HEK293 (cell line): ENCODE measurements around the gene RTCB.

ENCODE experiments used
- ATF2 ChIP-seq: fragments of 450-650 bp; formaldehyde crosslinking; IDR thresholded peaks from 2 replicates; pipeline ENCODE4 v1.5.1; 2016; ENCODE audit warnings: missing biosample characterization, missing genetic modification characterization, low read depth
- CTCF ChIP-seq: fragments of 450-650 bp; formaldehyde crosslinking; IDR thresholded peaks from 2 replicates; pipeline ENCODE4 v1.5.1; 2016; ENCODE audit warnings: missing biosample characterization, missing genetic modification characterization
- SETDB1 ChIP-seq: IDR thresholded peaks from one replicate; pipeline ENCODE4 v1.6.1; 2017; ENCODE audit warnings: mild to moderate bottlenecking, low read length, moderate library complexity, mixed read lengths; ENCODE audit not compliant: insufficient read length
- ZBTB20 ChIP-seq: fragments of 450-650 bp; formaldehyde crosslinking; IDR thresholded peaks from 2 replicates; pipeline ENCODE4 v1.5.1; 2016; ENCODE audit warnings: missing biosample characterization, missing genetic modification characterization
- ZNF10 ChIP-seq: fragments of 450-650 bp; formaldehyde crosslinking; IDR thresholded peaks from 2 replicates; pipeline ENCODE4 v1.5.1; 2017; ENCODE audit warnings: missing biosample characterization, missing genetic modification characterization
- ZNF202 ChIP-seq: fragments of 450-650 bp; formaldehyde crosslinking; IDR thresholded peaks from 2 replicates; pipeline ENCODE4 v1.5.1; 2016; ENCODE audit warnings: missing biosample characterization, missing genetic modification characterization, borderline replicate concordance
- ZNF239 ChIP-seq: fragments of 450-650 bp; formaldehyde crosslinking; IDR thresholded peaks from 2 replicates; pipeline ENCODE4 v1.5.1; 2016; ENCODE audit warnings: missing biosample characterization, missing genetic modification characterization
- ZNF274 ChIP-seq, 2 experiments: fragments of 200-500 bp in 1 of 2; fragments of 450-650 bp in 1 of 2; sonication (Bioruptor generic) in 1 of 2; formaldehyde crosslinking in 1 of 2; IDR thresholded peaks; 2 replicates each; pipeline versions ENCODE4 v1.5.1 to v1.6.1; 2014 to 2016; ENCODE audit warnings: borderline replicate concordance in 1 of 2, inconsistent platforms in 1 of 2, low read length in 1 of 2, missing biosample characterization in 1 of 2, missing genetic modification characterization in 1 of 2
- ZNF398 ChIP-seq: fragments of 450-650 bp; formaldehyde crosslinking; IDR thresholded peaks from 2 replicates; pipeline ENCODE4 v1.5.1; 2017; ENCODE audit warnings: missing biosample characterization, missing genetic modification characterization
- ZNF555 ChIP-seq: fragments of 450-650 bp; formaldehyde crosslinking; conservative IDR thresholded peaks from 2 replicates; pipeline ENCODE4 v1.5.1; 2017; ENCODE audit warnings: missing biosample characterization, mild to moderate bottlenecking, missing genetic modification characterization, inconsistent platforms
- ZNF830 ChIP-seq: fragments of 450-650 bp; IDR thresholded peaks from 2 replicates; pipeline ENCODE4 v1.5.0; 2018; ENCODE audit warnings: missing biosample characterization, missing genetic modification characterization, low read depth, mild to moderate bottlenecking, moderate library complexity
- ZSCAN30 ChIP-seq: fragments of 450-650 bp; IDR thresholded peaks from 2 replicates; pipeline ENCODE4 v1.5.1; 2018; ENCODE audit warnings: missing biosample characterization, mild to moderate bottlenecking, missing genetic modification characterization, moderate library complexity
- TF ChIP-seq, protein P1 (sequence below): fragments of 450-650 bp; formaldehyde crosslinking; IDR thresholded peaks from 2 replicates; pipeline ENCODE4 v1.5.1; 2016; ENCODE audit warnings: missing biosample characterization, missing genetic modification characterization
- TF ChIP-seq, protein P2 (sequence below): fragments of 450-650 bp; formaldehyde crosslinking; IDR thresholded peaks from 2 replicates; pipeline ENCODE4 v1.5.1; 2016; ENCODE audit warnings: missing biosample characterization, missing genetic modification characterization, borderline replicate concordance

DNA sequence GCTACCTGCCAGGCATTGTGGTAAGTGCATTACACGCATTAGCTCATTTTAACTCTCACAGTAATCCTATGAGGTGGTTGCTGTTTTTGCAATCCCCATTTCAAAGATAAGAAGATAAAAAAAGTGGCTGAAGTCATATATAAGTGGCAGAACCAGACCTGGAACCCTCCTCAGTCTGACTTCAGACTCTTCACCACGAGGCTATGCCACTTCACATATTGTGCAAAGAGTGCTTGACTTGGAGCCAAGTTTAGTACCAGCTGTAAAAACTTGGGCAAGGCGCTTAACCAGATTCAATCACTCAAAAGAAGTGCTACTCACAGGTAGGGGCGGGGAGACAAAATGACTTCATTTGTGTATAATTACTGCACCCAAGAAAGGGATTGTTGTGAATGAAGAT, 36.9 kb upstream of the RTCB start:
- TF ChIP-seq ZNF202 (tag by site-specific recombination): no peak
- no peak for TF ChIP-seq ZNF830
- TF ChIP-seq, protein P1, sequence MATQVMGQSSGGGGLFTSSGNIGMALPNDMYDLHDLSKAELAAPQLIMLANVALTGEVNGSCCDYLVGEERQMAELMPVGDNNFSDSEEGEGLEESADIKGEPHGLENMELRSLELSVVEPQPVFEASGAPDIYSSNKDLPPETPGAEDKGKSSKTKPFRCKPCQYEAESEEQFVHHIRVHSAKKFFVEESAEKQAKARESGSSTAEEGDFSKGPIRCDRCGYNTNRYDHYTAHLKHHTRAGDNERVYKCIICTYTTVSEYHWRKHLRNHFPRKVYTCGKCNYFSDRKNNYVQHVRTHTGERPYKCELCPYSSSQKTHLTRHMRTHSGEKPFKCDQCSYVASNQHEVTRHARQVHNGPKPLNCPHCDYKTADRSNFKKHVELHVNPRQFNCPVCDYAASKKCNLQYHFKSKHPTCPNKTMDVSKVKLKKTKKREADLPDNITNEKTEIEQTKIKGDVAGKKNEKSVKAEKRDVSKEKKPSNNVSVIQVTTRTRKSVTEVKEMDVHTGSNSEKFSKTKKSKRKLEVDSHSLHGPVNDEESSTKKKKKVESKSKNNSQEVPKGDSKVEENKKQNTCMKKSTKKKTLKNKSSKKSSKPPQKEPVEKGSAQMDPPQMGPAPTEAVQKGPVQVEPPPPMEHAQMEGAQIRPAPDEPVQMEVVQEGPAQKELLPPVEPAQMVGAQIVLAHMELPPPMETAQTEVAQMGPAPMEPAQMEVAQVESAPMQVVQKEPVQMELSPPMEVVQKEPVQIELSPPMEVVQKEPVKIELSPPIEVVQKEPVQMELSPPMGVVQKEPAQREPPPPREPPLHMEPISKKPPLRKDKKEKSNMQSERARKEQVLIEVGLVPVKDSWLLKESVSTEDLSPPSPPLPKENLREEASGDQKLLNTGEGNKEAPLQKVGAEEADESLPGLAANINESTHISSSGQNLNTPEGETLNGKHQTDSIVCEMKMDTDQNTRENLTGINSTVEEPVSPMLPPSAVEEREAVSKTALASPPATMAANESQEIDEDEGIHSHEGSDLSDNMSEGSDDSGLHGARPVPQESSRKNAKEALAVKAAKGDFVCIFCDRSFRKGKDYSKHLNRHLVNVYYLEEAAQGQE: no peak
- no peak for TF ChIP-seq ZNF239
- no peak for TF ChIP-seq ZNF10 (tag by site-specific recombination)
- no peak for TF ChIP-seq ZSCAN30 (tag by site-specific recombination)
- TF ChIP-seq SETDB1: no peak
- TF ChIP-seq CTCF (tag by site-specific recombination): no peak
- no peak for TF ChIP-seq ATF2
- no peak for TF ChIP-seq ZNF555 (tag by site-specific recombination)
- no peak for TF ChIP-seq ZNF274 (IDR thresholded peaks at IDR 0.05; ENCODE audit: low read length)
- TF ChIP-seq ZNF274 (tag by site-specific recombination; IDR thresholded peaks at IDR 0.05; ENCODE audit: borderline replicate concordance): no peak
- TF ChIP-seq, protein P2, sequence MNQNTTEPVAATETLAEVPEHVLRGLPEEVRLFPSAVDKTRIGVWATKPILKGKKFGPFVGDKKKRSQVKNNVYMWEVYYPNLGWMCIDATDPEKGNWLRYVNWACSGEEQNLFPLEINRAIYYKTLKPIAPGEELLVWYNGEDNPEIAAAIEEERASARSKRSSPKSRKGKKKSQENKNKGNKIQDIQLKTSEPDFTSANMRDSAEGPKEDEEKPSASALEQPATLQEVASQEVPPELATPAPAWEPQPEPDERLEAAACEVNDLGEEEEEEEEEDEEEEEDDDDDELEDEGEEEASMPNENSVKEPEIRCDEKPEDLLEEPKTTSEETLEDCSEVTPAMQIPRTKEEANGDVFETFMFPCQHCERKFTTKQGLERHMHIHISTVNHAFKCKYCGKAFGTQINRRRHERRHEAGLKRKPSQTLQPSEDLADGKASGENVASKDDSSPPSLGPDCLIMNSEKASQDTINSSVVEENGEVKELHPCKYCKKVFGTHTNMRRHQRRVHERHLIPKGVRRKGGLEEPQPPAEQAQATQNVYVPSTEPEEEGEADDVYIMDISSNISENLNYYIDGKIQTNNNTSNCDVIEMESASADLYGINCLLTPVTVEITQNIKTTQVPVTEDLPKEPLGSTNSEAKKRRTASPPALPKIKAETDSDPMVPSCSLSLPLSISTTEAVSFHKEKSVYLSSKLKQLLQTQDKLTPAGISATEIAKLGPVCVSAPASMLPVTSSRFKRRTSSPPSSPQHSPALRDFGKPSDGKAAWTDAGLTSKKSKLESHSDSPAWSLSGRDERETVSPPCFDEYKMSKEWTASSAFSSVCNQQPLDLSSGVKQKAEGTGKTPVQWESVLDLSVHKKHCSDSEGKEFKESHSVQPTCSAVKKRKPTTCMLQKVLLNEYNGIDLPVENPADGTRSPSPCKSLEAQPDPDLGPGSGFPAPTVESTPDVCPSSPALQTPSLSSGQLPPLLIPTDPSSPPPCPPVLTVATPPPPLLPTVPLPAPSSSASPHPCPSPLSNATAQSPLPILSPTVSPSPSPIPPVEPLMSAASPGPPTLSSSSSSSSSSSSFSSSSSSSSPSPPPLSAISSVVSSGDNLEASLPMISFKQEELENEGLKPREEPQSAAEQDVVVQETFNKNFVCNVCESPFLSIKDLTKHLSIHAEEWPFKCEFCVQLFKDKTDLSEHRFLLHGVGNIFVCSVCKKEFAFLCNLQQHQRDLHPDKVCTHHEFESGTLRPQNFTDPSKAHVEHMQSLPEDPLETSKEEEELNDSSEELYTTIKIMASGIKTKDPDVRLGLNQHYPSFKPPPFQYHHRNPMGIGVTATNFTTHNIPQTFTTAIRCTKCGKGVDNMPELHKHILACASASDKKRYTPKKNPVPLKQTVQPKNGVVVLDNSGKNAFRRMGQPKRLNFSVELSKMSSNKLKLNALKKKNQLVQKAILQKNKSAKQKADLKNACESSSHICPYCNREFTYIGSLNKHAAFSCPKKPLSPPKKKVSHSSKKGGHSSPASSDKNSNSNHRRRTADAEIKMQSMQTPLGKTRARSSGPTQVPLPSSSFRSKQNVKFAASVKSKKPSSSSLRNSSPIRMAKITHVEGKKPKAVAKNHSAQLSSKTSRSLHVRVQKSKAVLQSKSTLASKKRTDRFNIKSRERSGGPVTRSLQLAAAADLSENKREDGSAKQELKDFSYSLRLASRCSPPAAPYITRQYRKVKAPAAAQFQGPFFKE (tag by site-specific recombination): no peak
- TF ChIP-seq ZBTB20 (tag by site-specific recombination): no peak
- peak; percentile 92 for TF ChIP-seq ZNF398
